GM23338 (cell line): ENCODE data around the gene RHEBL1.

Experiments used
- CREB1 ChIP-seq: fragments of 250-450 bp; sonication (Bioruptor Pico); IDR thresholded peaks from 2 replicates; pipeline ENCODE4 v1.5.0; 2020; ENCODE audit warnings: low read depth, mild to moderate bottlenecking, moderate library complexity
- EZH2 ChIP-seq: fragments of 200-600 bp; sonication (generic); IDR thresholded peaks from one replicate; pipeline ENCODE4 v1.8.0; 2017; ENCODE audit warnings: antibody characterized with exemption, mild to moderate bottlenecking, low read depth; ENCODE audit not compliant: unreplicated experiment
- EZH2phosphoT487 ChIP-seq: fragments of 200-600 bp; sonication (generic); IDR thresholded peaks from one replicate; pipeline ENCODE4 v1.8.1; 2018; ENCODE audit warnings: antibody characterized with exemption; ENCODE audit not compliant: unreplicated experiment
- JUNB ChIP-seq: IDR thresholded peaks from one replicate; pipeline ENCODE4 v1.6.1; 2016; ENCODE audit warnings: antibody characterized with exemption; ENCODE audit not compliant: unreplicated experiment
- NANOG ChIP-seq: IDR thresholded peaks from 2 replicates; pipeline ENCODE4 v1.6.1; 2016; ENCODE audit warnings: antibody characterized with exemption, borderline replicate concordance
- POLR2AphosphoS5 ChIP-seq: IDR thresholded peaks from 2 replicates; pipeline ENCODE4 v1.6.1; 2016; ENCODE audit warnings: antibody characterized with exemption, low read depth
- ZNF331 ChIP-seq: fragments of 250-450 bp; sonication (Bioruptor Pico); IDR thresholded peaks from 2 replicates; pipeline ENCODE4 v1.5.0; 2020; ENCODE audit warnings: low read depth, mild to moderate bottlenecking, moderate library complexity
- TF ChIP-seq, protein P1 (sequence below), 2 experiments: fragments of 200-600 bp in 1 of 2; sonication (generic) in 1 of 2; conservative IDR thresholded peaks; 2 replicates each; pipeline versions ENCODE4 v1.5.1 to v1.6.1; 2016 to 2017; ENCODE audit warnings: antibody characterized with exemption in 2 of 2, low read depth in 2 of 2, mild to moderate bottlenecking in 2 of 2, moderate library complexity in 1 of 2
- TF ChIP-seq, protein P2 (sequence below): IDR thresholded peaks from one replicate; pipeline ENCODE4 v1.6.1; 2018; ENCODE audit warnings: antibody characterized with exemption; ENCODE audit not compliant: unreplicated experiment
- TF ChIP-seq, protein P3 (sequence below): IDR thresholded peaks from 2 replicates; pipeline ENCODE4 v1.6.1; 2016; ENCODE audit warnings: antibody characterized with exemption

DNA sequence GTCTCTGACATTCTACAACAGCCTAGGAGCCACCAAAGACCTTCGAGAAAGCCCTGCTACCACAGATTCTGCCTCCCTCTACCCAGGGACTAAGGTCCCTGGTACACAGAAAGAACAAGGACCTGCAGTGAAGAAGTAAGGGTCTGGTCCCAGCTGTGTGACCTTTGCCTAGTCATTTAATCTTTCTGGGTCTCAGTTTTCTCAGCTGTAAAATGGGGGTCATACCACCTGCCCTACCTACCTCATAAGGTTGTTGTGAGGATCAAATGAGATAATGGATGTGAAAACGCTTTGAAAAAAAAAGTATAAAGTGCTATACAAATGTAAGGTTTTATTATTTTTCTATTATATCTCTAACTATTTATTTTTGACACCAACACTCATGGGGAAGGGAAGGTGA, 46.0 kb downstream of the RHEBL1 start:
- TF ChIP-seq, protein P1, sequence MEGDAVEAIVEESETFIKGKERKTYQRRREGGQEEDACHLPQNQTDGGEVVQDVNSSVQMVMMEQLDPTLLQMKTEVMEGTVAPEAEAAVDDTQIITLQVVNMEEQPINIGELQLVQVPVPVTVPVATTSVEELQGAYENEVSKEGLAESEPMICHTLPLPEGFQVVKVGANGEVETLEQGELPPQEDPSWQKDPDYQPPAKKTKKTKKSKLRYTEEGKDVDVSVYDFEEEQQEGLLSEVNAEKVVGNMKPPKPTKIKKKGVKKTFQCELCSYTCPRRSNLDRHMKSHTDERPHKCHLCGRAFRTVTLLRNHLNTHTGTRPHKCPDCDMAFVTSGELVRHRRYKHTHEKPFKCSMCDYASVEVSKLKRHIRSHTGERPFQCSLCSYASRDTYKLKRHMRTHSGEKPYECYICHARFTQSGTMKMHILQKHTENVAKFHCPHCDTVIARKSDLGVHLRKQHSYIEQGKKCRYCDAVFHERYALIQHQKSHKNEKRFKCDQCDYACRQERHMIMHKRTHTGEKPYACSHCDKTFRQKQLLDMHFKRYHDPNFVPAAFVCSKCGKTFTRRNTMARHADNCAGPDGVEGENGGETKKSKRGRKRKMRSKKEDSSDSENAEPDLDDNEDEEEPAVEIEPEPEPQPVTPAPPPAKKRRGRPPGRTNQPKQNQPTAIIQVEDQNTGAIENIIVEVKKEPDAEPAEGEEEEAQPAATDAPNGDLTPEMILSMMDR (conservative IDR thresholded peaks at IDR 0.05; ENCODE audit: low read depth in 2 of 2), result no peak
- no peak for TF ChIP-seq EZH2
- TF ChIP-seq CREB1, result no peak
- TF ChIP-seq POLR2AphosphoS5, result no peak
- TF ChIP-seq, protein P2, sequence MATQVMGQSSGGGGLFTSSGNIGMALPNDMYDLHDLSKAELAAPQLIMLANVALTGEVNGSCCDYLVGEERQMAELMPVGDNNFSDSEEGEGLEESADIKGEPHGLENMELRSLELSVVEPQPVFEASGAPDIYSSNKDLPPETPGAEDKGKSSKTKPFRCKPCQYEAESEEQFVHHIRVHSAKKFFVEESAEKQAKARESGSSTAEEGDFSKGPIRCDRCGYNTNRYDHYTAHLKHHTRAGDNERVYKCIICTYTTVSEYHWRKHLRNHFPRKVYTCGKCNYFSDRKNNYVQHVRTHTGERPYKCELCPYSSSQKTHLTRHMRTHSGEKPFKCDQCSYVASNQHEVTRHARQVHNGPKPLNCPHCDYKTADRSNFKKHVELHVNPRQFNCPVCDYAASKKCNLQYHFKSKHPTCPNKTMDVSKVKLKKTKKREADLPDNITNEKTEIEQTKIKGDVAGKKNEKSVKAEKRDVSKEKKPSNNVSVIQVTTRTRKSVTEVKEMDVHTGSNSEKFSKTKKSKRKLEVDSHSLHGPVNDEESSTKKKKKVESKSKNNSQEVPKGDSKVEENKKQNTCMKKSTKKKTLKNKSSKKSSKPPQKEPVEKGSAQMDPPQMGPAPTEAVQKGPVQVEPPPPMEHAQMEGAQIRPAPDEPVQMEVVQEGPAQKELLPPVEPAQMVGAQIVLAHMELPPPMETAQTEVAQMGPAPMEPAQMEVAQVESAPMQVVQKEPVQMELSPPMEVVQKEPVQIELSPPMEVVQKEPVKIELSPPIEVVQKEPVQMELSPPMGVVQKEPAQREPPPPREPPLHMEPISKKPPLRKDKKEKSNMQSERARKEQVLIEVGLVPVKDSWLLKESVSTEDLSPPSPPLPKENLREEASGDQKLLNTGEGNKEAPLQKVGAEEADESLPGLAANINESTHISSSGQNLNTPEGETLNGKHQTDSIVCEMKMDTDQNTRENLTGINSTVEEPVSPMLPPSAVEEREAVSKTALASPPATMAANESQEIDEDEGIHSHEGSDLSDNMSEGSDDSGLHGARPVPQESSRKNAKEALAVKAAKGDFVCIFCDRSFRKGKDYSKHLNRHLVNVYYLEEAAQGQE, result no peak
- TF ChIP-seq EZH2phosphoT487, result no peak
- no peak for TF ChIP-seq ZNF331
- no peak for TF ChIP-seq JUNB
- no peak for TF ChIP-seq NANOG
- TF ChIP-seq, protein P3, sequence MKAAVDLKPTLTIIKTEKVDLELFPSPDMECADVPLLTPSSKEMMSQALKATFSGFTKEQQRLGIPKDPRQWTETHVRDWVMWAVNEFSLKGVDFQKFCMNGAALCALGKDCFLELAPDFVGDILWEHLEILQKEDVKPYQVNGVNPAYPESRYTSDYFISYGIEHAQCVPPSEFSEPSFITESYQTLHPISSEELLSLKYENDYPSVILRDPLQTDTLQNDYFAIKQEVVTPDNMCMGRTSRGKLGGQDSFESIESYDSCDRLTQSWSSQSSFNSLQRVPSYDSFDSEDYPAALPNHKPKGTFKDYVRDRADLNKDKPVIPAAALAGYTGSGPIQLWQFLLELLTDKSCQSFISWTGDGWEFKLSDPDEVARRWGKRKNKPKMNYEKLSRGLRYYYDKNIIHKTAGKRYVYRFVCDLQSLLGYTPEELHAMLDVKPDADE, result no peak
